ENCODE results near the gene TAS2R13.

Gene TAS2R13

DNA sequence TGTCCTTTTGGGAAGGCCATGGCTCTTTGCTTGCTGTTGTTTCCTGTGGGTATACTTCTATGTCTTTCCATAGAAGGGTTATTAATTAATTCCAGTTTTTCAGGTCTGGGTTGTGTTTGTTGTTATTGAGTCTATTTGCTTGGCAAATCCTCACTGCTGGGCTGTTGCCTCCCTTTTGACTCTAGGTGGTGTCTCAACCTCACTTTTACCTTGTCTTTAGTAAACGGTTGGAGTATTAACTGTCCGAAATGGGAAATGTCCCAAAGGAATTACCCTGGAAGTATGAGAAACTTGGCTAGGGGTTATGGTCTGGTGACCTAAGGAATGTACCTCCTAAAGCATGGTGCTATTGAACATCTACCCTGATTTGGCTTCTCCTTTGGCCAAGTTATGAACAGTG, 42.0 kb downstream of the TAS2R13 start:
- H3K4me1 ChIP-seq (ENCODE audit: control insufficient read depth, insufficient read depth, low read length) = no peaks in the 10 kb centered on the region
- H3K4me2 ChIP-seq (ENCODE audit: low read length) = no peak overlapping the region
- H3K27me3 ChIP-seq (ENCODE audit: control insufficient read depth, insufficient read depth, low read length) = no peaks in the 10 kb centered on the region
- H3K36me3 ChIP-seq (ENCODE audit: insufficient read depth, low read length) = no peaks in the 10 kb centered on the region
- no peak overlapping the region for H3K4me3 ChIP-seq (ENCODE audit: low read length)
- H3K9ac ChIP-seq (ENCODE audit: low read depth, low read length) = no peak overlapping the region
- H3K9me3 ChIP-seq (replicated peaks; ENCODE audit: low read length) = no peaks in the 10 kb centered on the region

DNA sequence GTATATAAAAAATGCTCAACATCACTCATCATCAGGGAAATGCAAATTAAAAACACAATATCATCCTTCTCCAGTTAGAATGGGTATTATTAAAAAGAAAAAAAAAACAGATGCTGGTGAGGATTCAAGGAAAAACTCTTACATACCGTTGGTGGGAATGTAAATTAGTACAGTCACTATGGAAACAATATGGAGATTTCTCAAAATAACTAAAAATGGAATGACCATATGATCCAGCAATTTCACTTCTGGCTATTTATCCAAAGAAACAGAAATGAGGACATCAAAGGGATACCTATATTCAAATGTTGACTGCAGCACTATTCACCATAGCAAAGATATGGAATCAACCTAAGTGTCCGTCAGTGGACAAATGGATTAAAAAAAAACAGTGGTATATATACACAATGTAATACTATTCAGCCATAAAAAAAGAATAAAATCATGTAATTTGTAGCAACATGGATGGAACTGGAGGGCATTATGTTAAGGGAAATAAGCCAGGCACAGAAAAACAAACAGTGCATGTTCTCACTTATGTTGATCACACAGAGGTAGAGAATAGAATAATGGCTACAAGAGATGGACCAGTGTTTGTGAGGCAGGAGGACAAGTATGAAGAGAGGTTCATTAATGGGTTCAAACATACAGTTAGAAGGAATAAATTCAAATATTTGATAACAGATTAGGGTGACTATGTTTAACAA, 45.7 kb downstream of the TAS2R13 start:
- no peak overlapping the region for H3K4me3 ChIP-seq (ENCODE audit: low read length)
- H3K4me2 ChIP-seq (ENCODE audit: low read length) = no peak overlapping the region
- no peaks in the 10 kb centered on the region for H3K4me1 ChIP-seq (ENCODE audit: control insufficient read depth, insufficient read depth, low read length)
- no peak overlapping the region for H3K9ac ChIP-seq (ENCODE audit: low read depth, low read length)
- no peaks in the 10 kb centered on the region for H3K36me3 ChIP-seq (ENCODE audit: insufficient read depth, low read length)
- no peaks in the 10 kb centered on the region for H3K27me3 ChIP-seq (ENCODE audit: control insufficient read depth, insufficient read depth, low read length)
- no peaks in the 10 kb centered on the region for H3K9me3 ChIP-seq (replicated peaks; ENCODE audit: low read length)

- no peaks in the 10 kb centered on the region for H3K36me3 ChIP-seq (ENCODE audit: insufficient read depth, low read length)
- H3K9me3 ChIP-seq (replicated peaks; ENCODE audit: low read length) = no peaks in the 10 kb centered on the region
- H3K9ac ChIP-seq (ENCODE audit: low read depth, low read length) = no peak overlapping the region
- no peaks in the 10 kb centered on the region for H3K27me3 ChIP-seq (ENCODE audit: control insufficient read depth, insufficient read depth, low read length)
- H3K4me2 ChIP-seq (ENCODE audit: low read length) = no peak overlapping the region
- no peak overlapping the region for H3K4me3 ChIP-seq (ENCODE audit: low read length)
- no peaks in the 10 kb centered on the region for H3K4me1 ChIP-seq (ENCODE audit: control insufficient read depth, insufficient read depth, low read length)
Measured at GRCh38 chr12:10861366-10861765, 48.0 kb downstream of the TAS2R13 start.

Data from skeletal muscle satellite cell (primary cell).